H7 (cell line): ENCODE results near the gene POLR3F. TPM values are rescaled to one million over a fixed set of nuclear protein-coding genes. Genes with fewer than 3 reads are reported as not detected.

Experiments used
- DNase-seq: peaks from one replicate; pipeline ENCODE4 v3.0.0; 2012
- H3K27me3 ChIP-seq: 2 replicates; pipeline ENCODE4 v1.6.0; 2011; ENCODE audit warnings: mild to moderate bottlenecking, low read length; ENCODE audit not compliant: control insufficient read depth, insufficient read depth
- H3K36me3 ChIP-seq: replicated peaks from 2 replicates; pipeline ENCODE4 v1.5.1; 2011; ENCODE audit warnings: low read length; ENCODE audit not compliant: control insufficient read depth, insufficient read depth
- H3K4me3 ChIP-seq: 2 replicates; pipeline ENCODE4 v1.5.1; 2011; ENCODE audit warnings: low read depth, mild to moderate bottlenecking, control low read depth, low read length, moderate library complexity; ENCODE audit not compliant: insufficient read depth
- total RNA-seq: library from RNA; depleted of rRNA; stranded (reverse); fragments of >200 nt; shearing (Covaris generic); gene quantifications from 2 replicates; pipeline ENCODE4 v1.2.3, GENCODE V29; 2014; rRNA removed

POLR3F gene
- 26.4 and 27.0 TPM in 2 replicates for total RNA-seq

- peak; percentile 97 for DNase-seq
- Histone ChIP-seq H3K27me3 (no peaks in the 10 kb centered on the region), H3K4me3 (peak within 1 kb of the TSS; percentile 76), H3K36me3 (no peaks in the 10 kb centered on the region)
Measured at GRCh38 chr20:18466894-18467730, at the start of gene POLR3F, which contains the start of gene DZANK1. Gene POLR3F, plus strand, starts transcription at chr20:18467390. Its CDS starts 117 bp downstream, at chr20:18467507. Gene DZANK1, minus strand, starts transcription at chr20:18467030. Its CDS starts 1,672 bp downstream, at chr20:18465358.

- DNase-seq, result no peak
- H3K27me3 ChIP-seq, result no peaks in the 10 kb centered on the region
- H3K4me3 ChIP-seq, result no peak overlapping the region
- H3K36me3 ChIP-seq, result no peaks in the 10 kb centered on the region
Measured at GRCh38 chr20:18421608-18422007, 45.6 kb upstream of the POLR3F start.

GRCh38 chr20:18427214-18427613 is 40.0 kb upstream of the POLR3F start:
- DNase-seq, result no peak
- Histone ChIP-seq H3K36me3 (no peaks in the 10 kb centered on the region), H3K27me3 (no peaks in the 10 kb centered on the region), H3K4me3 (no peak overlapping the region)

GRCh38 chr20:18428490-18429173 is 38.6 kb upstream of the POLR3F start:
- Histone ChIP-seq H3K4me3 (no peak overlapping the region), H3K36me3 (no peaks in the 10 kb centered on the region), H3K27me3 (no peaks in the 10 kb centered on the region)
- no peak for DNase-seq

GRCh38 chr20:18430172-18430826 is 36.9 kb upstream of the POLR3F start:
- no peak for DNase-seq
- Histone ChIP-seq H3K36me3 (no peaks in the 10 kb centered on the region), H3K27me3 (no peaks in the 10 kb centered on the region), H3K4me3 (no peak overlapping the region)

- no peaks in the 10 kb centered on the region for H3K36me3 ChIP-seq
- H3K4me3 ChIP-seq, result no peak overlapping the region
- DNase-seq, result no peak
- H3K27me3 ChIP-seq, result no peaks in the 10 kb centered on the region
Measured at GRCh38 chr20:18431206-18431605, 36.0 kb upstream of the POLR3F start.

GRCh38 chr20:18436847-18437246 is 30.3 kb upstream of the POLR3F start:
- Histone ChIP-seq H3K4me3 (no peak overlapping the region), H3K36me3 (no peaks in the 10 kb centered on the region), H3K27me3 (no peaks in the 10 kb centered on the region)
- DNase-seq, result no peak

- Histone ChIP-seq H3K36me3 (no peaks in the 10 kb centered on the region), H3K4me3 (no peak overlapping the region), H3K27me3 (no peaks in the 10 kb centered on the region)
- no peak for DNase-seq
Measured at GRCh38 chr20:18440403-18440802, 26.8 kb upstream of the POLR3F start.

GRCh38 chr20:18443886-18444285 is 23.3 kb upstream of the POLR3F start:
- H3K27me3 ChIP-seq, result no peaks in the 10 kb centered on the region
- DNase-seq, result no peak
- H3K4me3 ChIP-seq, result no peak overlapping the region
- no peaks in the 10 kb centered on the region for H3K36me3 ChIP-seq

GRCh38 chr20:18456600-18456999 is 10.6 kb upstream of the POLR3F start:
- no peak for DNase-seq
- no peaks in the 10 kb centered on the region for H3K27me3 ChIP-seq
- H3K4me3 ChIP-seq, result no peak overlapping the region
- no peaks in the 10 kb centered on the region for H3K36me3 ChIP-seq

- Histone ChIP-seq H3K27me3 (no peaks in the 10 kb centered on the region), H3K36me3 (no peaks in the 10 kb centered on the region), H3K4me3 (no peak overlapping the region)
- no peak for DNase-seq
Measured at GRCh38 chr20:18465536-18466200, 1.5 kb upstream of the POLR3F start.

- Histone ChIP-seq H3K36me3 (no peaks in the 10 kb centered on the region), H3K27me3 (no peaks in the 10 kb centered on the region), H3K4me3 (peak overlapping the region; percentile 76)
- DNase-seq, result no peak
Measured at GRCh38 chr20:18466574-18466893, 656 bp upstream of the POLR3F start.

- peaks cover 6% of the 10 kb centered on the region for H3K36me3 ChIP-seq
- H3K4me3 ChIP-seq, result no peak overlapping the region
- DNase-seq, result no peak
- no peaks in the 10 kb centered on the region for H3K27me3 ChIP-seq
Measured at GRCh38 chr20:18477218-18477617, 10.0 kb downstream of the POLR3F start.

GRCh38 chr20:18477821-18478220 is 10.6 kb downstream of the POLR3F start:
- peaks cover 8% of the 10 kb centered on the region for H3K36me3 ChIP-seq

More at GRCh38 chr20:18477821-18478220, 10.6 kb downstream of the POLR3F start:
- Histone ChIP-seq H3K27me3 (no peaks in the 10 kb centered on the region), H3K4me3 (no peak overlapping the region)
- no peak for DNase-seq
